AG10803 (cell line): ENCODE results near the gene MFAP4.

Experiments
- DNase-seq: peaks from one replicate; pipeline ENCODE4 v3.0.0; 2010; ENCODE audit warnings: low read depth
- H3K4me3 ChIP-seq: 2 replicates; pipeline ENCODE4 v1.5.1; 2011; ENCODE audit warnings: mild to moderate bottlenecking, low read length, control low read depth
- TF ChIP-seq, protein P1 (sequence below): conservative IDR thresholded peaks from 2 replicates; pipeline ENCODE4 v1.5.1; 2011; ENCODE audit warnings: mild to moderate bottlenecking, low read length, control low read depth, inconsistent platforms

The MFAP4 gene

DNA sequence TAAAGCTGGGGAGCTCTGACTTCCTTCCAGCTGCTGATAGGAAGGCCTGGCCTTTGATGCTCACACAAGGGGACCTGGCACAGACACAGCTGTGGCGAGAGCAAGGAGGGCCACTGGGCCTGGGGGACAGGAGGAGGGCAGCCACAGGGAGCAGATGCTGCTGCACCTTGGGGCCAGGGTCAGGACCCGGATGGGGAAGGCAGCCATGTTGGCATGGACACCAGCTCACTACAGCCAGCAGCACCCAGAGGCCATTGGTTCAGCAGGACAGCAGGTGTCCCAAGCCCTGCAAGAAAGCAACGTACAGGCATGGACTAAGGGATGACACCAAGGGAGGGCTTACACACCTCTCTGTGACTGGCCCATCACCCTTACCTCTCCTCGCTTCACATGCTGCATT, 16.0 kb upstream of the MFAP4 start:
- DNase-seq = no peak
- TF ChIP-seq, protein P1, sequence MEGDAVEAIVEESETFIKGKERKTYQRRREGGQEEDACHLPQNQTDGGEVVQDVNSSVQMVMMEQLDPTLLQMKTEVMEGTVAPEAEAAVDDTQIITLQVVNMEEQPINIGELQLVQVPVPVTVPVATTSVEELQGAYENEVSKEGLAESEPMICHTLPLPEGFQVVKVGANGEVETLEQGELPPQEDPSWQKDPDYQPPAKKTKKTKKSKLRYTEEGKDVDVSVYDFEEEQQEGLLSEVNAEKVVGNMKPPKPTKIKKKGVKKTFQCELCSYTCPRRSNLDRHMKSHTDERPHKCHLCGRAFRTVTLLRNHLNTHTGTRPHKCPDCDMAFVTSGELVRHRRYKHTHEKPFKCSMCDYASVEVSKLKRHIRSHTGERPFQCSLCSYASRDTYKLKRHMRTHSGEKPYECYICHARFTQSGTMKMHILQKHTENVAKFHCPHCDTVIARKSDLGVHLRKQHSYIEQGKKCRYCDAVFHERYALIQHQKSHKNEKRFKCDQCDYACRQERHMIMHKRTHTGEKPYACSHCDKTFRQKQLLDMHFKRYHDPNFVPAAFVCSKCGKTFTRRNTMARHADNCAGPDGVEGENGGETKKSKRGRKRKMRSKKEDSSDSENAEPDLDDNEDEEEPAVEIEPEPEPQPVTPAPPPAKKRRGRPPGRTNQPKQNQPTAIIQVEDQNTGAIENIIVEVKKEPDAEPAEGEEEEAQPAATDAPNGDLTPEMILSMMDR = no peak
- H3K4me3 ChIP-seq = no peak overlapping the region

DNA sequence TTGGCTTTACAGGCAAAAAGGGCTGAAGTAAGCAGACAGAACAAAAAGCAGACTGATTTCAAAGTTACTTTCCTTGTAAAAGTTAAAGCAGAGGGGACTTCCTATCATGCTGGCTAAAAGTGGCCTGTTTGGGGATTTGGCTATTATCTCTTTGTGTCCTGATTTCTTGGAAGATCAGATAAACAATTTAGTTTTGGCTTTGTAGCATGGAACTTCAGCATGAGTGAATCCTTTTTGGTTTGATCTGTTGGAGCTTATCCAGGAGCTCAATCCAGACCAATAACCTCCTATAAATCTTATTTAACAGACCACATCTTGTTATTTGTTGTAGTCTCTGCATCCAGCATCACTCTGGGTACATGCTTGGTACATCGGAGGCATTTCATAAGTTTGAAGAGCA, 15.2 kb upstream of the MFAP4 start:
- TF ChIP-seq, protein P1 = no peak
- DNase-seq = no peak
- no peak overlapping the region for H3K4me3 ChIP-seq

DNA sequence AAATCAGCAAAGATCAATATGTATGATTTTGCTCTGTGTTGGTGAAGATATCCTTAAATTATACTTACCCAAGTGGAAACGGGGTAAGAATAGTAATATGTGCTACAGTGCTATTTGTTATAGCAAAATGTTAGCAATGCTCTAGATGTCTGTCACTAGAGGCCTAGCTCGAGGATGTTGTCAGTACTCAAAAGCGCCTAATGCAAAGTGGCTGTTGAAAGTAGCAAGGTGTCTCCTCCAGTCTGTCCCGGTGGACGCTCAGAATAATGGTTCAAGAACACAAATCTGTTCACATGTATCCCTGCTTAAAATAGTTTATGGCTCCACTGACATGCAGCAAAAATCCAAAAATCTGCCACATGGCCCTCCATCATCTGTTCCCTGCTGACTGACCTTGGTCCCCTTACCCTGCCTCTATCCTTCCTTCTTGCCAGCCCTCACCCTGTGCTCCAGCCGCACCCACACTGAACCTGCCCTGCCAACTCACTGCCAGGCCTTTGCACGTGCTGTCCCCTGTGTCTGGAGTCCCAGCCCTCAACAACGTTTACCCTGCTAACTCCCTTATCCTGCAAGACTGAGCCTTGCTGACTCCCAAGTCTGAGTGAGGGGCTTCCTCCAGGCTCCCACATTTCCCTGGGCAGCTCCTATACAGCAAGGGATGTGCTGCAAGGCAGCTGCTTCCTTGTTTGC, 14.5 kb upstream of the MFAP4 start:
- DNase-seq = no peak
- H3K4me3 ChIP-seq = no peak overlapping the region
- TF ChIP-seq, protein P1 = no peak

DNA sequence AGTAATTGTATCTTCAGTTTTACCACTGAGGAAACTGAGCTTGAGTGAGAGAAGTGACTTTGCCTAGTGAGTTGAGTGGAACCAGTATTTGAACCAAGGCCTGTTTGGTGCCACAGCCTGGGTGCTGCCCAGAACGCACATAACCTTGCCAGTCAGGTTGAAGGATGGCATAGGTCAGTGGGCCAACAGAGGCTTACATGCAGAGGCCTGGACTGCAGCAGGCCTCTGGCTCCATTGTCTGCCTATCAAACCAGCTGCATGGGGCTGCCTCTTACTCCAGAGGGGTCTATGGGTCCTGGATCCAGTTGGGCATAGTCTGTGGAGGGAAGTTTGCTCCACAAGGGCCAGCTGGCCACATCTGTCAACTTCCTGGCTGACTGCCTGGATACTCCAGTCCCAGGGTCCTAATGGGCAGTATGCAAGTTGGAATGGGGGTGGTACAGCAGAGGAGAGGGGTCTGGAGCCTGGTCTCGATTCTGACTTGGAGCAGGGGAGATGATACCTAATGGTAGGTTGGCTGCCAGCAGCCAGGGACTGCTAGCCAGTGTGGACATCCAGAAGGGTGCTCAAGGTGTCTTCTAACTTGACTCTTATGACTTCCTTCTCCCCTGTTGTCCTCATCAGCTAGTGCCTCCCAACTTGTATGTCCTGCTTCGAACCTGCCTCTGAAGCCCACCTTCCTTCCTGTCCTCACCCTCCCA, 12.9 kb upstream of the MFAP4 start:
- TF ChIP-seq, protein P1 = no peak
- no peak for DNase-seq
- H3K4me3 ChIP-seq = no peak overlapping the region

DNA sequence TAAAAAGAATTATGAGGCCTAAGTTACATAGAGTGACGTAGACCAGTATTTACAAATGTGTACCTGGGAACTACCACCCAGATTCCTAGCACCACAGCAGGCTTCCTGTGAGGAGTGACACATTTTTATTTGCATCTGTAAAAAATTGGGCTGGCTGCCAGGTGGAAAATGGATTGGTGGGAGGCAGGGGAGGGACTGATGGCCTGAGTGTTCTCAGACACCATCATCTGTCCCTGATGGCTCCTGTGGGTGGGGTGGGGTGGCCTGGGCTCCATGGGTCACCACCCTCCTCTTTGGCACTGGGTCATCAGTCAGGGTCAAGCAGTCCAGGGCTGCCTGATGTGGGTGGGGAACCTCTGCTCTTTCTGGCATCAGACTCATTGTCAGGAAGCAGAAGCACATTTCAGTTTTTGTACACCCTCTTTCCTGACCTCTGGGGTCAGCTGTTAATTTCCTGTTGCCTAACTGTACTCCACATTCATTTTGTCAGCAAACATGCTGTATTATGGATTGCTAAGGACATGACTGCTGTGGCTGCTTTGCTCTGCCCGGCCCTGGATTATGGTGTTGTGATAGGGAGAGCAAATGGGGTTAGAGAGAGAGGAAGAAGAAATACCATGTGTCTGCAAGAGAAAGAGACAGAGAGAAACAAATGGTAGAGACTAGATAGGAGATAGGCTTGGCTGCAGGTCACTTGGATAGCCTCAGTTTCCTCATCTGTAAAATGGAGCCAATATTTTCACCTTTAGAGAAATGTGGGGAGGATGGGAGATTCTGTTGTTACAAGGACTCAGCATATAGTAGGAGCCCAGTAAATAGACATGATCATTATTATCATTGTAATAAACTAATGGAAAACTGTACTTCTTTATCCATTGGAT, 11.6 kb upstream of the MFAP4 start:
- TF ChIP-seq, protein P1 = no peak
- H3K4me3 ChIP-seq = no peak overlapping the region
- peak; percentile 29 for DNase-seq

DNA sequence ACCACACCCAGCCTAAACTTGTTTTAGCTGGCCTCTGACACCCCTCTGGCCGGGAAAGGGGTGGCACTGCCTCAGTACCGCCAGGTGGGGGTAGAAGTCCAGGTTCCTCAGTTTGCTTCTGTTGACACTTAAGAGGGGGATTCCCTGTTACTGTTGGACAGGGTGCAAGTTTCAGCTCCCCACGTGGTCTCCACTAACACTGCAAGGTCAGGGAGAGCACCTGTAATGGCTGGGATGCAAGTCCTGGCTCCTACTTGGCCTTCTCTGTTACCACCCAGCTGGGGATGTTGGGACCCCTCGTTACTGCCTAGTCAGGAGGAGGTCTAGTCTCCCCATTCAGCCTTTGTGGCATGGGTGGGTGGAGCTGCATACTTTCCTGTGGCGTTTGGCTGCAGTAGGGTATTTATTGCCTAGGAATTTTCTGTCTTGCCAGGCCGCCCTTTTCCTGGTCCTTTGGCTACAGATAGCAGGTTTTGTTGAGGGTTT, 10.6 kb upstream of the MFAP4 start:
- DNase-seq = no peak
- no peak overlapping the region for H3K4me3 ChIP-seq
- TF ChIP-seq, protein P1 = no peak
